ENCODE results near the gene RLN3.

RLN3 gene

GRCh38 chr19:14006085-14006765, 21.7 kb upstream of the RLN3 start, which contains the start of gene RFX1:
RFX1 (minus strand) TSS chr19:14006320; CDS start chr19:13993843, 12,477 bp downstream.
- no peaks in the 10 kb centered on the region for H3K27me3 ChIP-seq (ENCODE audit: insufficient read depth, poor library complexity, severe bottlenecking)

GRCh38 chr19:14006766-14007562, 21.0 kb upstream of the RLN3 start:
- Histone ChIP-seq H3K27me3 (ENCODE audit: insufficient read depth, poor library complexity, severe bottlenecking) (no peaks in the 10 kb centered on the region), H3K27ac (replicated peaks) (peak overlapping the region; percentile 96), H3K4me3 (replicated peaks; ENCODE audit: insufficient read depth, low read length) (peak overlapping the region; percentile 71)
- TF ChIP-seq, protein P1, sequence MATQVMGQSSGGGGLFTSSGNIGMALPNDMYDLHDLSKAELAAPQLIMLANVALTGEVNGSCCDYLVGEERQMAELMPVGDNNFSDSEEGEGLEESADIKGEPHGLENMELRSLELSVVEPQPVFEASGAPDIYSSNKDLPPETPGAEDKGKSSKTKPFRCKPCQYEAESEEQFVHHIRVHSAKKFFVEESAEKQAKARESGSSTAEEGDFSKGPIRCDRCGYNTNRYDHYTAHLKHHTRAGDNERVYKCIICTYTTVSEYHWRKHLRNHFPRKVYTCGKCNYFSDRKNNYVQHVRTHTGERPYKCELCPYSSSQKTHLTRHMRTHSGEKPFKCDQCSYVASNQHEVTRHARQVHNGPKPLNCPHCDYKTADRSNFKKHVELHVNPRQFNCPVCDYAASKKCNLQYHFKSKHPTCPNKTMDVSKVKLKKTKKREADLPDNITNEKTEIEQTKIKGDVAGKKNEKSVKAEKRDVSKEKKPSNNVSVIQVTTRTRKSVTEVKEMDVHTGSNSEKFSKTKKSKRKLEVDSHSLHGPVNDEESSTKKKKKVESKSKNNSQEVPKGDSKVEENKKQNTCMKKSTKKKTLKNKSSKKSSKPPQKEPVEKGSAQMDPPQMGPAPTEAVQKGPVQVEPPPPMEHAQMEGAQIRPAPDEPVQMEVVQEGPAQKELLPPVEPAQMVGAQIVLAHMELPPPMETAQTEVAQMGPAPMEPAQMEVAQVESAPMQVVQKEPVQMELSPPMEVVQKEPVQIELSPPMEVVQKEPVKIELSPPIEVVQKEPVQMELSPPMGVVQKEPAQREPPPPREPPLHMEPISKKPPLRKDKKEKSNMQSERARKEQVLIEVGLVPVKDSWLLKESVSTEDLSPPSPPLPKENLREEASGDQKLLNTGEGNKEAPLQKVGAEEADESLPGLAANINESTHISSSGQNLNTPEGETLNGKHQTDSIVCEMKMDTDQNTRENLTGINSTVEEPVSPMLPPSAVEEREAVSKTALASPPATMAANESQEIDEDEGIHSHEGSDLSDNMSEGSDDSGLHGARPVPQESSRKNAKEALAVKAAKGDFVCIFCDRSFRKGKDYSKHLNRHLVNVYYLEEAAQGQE (IDR thresholded peaks at IDR 0.05; ENCODE audit: insufficient replicate concordance, low read depth): peak; percentile 22
- TF ChIP-seq POLR2AphosphoS5 (IDR thresholded peaks at IDR 0.05; ENCODE audit: low read depth) (peak; percentile 89), SPI1 (IDR thresholded peaks at IDR 0.05; ENCODE audit: borderline replicate concordance, low read depth) (no peak; the same call in 1 of the 2 replicates)
- TF ChIP-seq, protein P2, sequence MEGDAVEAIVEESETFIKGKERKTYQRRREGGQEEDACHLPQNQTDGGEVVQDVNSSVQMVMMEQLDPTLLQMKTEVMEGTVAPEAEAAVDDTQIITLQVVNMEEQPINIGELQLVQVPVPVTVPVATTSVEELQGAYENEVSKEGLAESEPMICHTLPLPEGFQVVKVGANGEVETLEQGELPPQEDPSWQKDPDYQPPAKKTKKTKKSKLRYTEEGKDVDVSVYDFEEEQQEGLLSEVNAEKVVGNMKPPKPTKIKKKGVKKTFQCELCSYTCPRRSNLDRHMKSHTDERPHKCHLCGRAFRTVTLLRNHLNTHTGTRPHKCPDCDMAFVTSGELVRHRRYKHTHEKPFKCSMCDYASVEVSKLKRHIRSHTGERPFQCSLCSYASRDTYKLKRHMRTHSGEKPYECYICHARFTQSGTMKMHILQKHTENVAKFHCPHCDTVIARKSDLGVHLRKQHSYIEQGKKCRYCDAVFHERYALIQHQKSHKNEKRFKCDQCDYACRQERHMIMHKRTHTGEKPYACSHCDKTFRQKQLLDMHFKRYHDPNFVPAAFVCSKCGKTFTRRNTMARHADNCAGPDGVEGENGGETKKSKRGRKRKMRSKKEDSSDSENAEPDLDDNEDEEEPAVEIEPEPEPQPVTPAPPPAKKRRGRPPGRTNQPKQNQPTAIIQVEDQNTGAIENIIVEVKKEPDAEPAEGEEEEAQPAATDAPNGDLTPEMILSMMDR (IDR thresholded peaks at IDR 0.05; ENCODE audit: insufficient read depth, low read length): no peak
- peak in 1 of 2 experiments; percentile 85 for DNase-seq (ENCODE audit: low read depth in 1 of 2, low spot score in 1 of 2)

More at GRCh38 chr19:14006085-14006765, 21.7 kb upstream of the RLN3 start, which contains the start of gene RFX1:
- H3K4me3 ChIP-seq (replicated peaks; ENCODE audit: insufficient read depth, low read length): peak within 1 kb of the TSS; percentile 71
- DNase-seq (ENCODE audit: low read depth in 1 of 2, low spot score in 1 of 2): peak; percentile 98 to 99
- H3K27ac ChIP-seq (replicated peaks): peak within 1 kb of the TSS; percentile 96
- TF ChIP-seq, protein P1 (IDR thresholded peaks at IDR 0.05; ENCODE audit: insufficient replicate concordance, low read depth): no peak
- TF ChIP-seq, protein P2 (IDR thresholded peaks at IDR 0.05; ENCODE audit: insufficient read depth, low read length): no peak
- TF ChIP-seq GABPA (IDR thresholded peaks at IDR 0.05; ENCODE audit: low read depth) (peak; percentile 62), SPI1 (IDR thresholded peaks at IDR 0.05; ENCODE audit: borderline replicate concordance, low read depth) (no peak), POLR2AphosphoS5 (IDR thresholded peaks at IDR 0.05; ENCODE audit: low read depth) (no peak)

GRCh38 chr19:14012378-14012915, 15.5 kb upstream of the RLN3 start:
- no peak for TF ChIP-seq POLR2AphosphoS5 (IDR thresholded peaks at IDR 0.05; ENCODE audit: low read depth)
- TF ChIP-seq, protein P1 (IDR thresholded peaks at IDR 0.05; ENCODE audit: insufficient replicate concordance, low read depth): no peak
- Histone ChIP-seq H3K27me3 (ENCODE audit: insufficient read depth, poor library complexity, severe bottlenecking) (no peaks in the 10 kb centered on the region), H3K4me3 (replicated peaks; ENCODE audit: insufficient read depth, low read length) (no peak overlapping the region), H3K27ac (replicated peaks) (no peak overlapping the region)
- DNase-seq (ENCODE audit: low read depth in 1 of 2, low spot score in 1 of 2): no peak
